ENCODE measurements around the gene ABCC10.

DNA sequence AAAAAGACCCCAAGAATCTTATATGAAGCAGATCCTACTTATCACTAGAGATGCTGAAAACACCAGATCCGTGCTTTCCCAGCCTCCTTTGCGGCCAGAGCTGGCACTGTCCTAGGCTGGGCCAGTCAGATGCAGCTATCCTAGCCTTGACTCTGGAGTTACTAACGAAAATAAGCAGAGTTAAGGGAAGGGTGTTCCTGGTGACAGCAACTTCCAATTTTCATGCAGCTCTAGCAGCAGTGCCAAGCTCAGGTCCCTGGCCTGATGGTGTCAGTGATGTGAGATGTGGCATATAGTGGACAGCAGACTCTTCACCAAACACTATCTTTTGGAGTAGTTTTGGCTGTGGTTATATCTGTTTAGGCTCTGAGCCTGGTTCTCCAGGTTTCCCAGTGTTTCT, 25.6 kb upstream of the ABCC10 start:
- TF ChIP-seq POLR2AphosphoS5 (IDR thresholded peaks at IDR 0.05; ENCODE audit: borderline replicate concordance, low read depth, low read length) (no peak), EZH2 (IDR thresholded peaks at IDR 0.05) (no peak)

All from SK-N-MC (cell line).